IPS-15b (cell line): ENCODE measurements around the gene FTCD.
A peak's percentile ranks its signal among the peaks of the same experiment; 100 is the strongest.

Source experiments
- H3K27me3 ChIP-seq: one replicate; pipeline ENCODE4 v1.6.1; 2013; ENCODE audit warnings: low read length; ENCODE audit not compliant: control insufficient read depth, insufficient read depth
- H3K36me3 ChIP-seq: one replicate; pipeline ENCODE4 v1.6.1; 2013; ENCODE audit warnings: low read length; ENCODE audit not compliant: control insufficient read depth, insufficient read depth
- H3K4me1 ChIP-seq: one replicate; pipeline ENCODE4 v1.6.1; 2013; ENCODE audit warnings: mild to moderate bottlenecking, low read length; ENCODE audit not compliant: control insufficient read depth, insufficient read depth
- H3K4me3 ChIP-seq: one replicate; pipeline ENCODE4 v1.5.1; 2013; ENCODE audit warnings: low read depth, low read length
- H3K9ac ChIP-seq: one replicate; pipeline ENCODE4 v1.6.1; 2013; ENCODE audit warnings: low read depth, mild to moderate bottlenecking, low read length
- H3K9me3 ChIP-seq: one replicate; pipeline ENCODE4 v1.6.1; 2013; ENCODE audit warnings: mild to moderate bottlenecking, low read length; ENCODE audit not compliant: control insufficient read depth, insufficient read depth

The FTCD gene

GRCh38 chr21:46160657-46160906 is 5.2 kb upstream of the FTCD start:
- Histone ChIP-seq H3K27me3 (no peaks in the 10 kb centered on the region), H3K4me3 (no peak overlapping the region), H3K9me3 (no peaks in the 10 kb centered on the region), H3K36me3 (peaks cover 19% of the 10 kb centered on the region), H3K9ac (no peak overlapping the region), H3K4me1 (no peaks in the 10 kb centered on the region)

- H3K36me3 ChIP-seq = peaks cover 19% of the 10 kb centered on the region
- no peak overlapping the region for H3K4me3 ChIP-seq
- no peaks in the 10 kb centered on the region for H3K4me1 ChIP-seq
- H3K9me3 ChIP-seq = no peaks in the 10 kb centered on the region
- H3K27me3 ChIP-seq = no peaks in the 10 kb centered on the region
- H3K9ac ChIP-seq = no peak overlapping the region
Measured at GRCh38 chr21:46159841-46160656, 4.7 kb upstream of the FTCD start.

GRCh38 chr21:46159390-46159789 is 4.0 kb upstream of the FTCD start:
- Histone ChIP-seq H3K9ac (no peak overlapping the region), H3K4me3 (no peak overlapping the region), H3K27me3 (no peaks in the 10 kb centered on the region), H3K36me3 (peaks cover 19% of the 10 kb centered on the region), H3K9me3 (no peaks in the 10 kb centered on the region), H3K4me1 (no peaks in the 10 kb centered on the region)

GRCh38 chr21:46158666-46159300 is 3.4 kb upstream of the FTCD start:
- no peak overlapping the region for H3K4me3 ChIP-seq
- no peaks in the 10 kb centered on the region for H3K9me3 ChIP-seq
- H3K4me1 ChIP-seq = no peaks in the 10 kb centered on the region
- H3K27me3 ChIP-seq = no peaks in the 10 kb centered on the region
- H3K36me3 ChIP-seq = peaks cover 17% of the 10 kb centered on the region
- H3K9ac ChIP-seq = no peak overlapping the region

GRCh38 chr21:46157987-46158451 is 2.6 kb upstream of the FTCD start:
- Histone ChIP-seq H3K27me3 (no peaks in the 10 kb centered on the region), H3K36me3 (peaks cover 17% of the 10 kb centered on the region), H3K4me3 (no peak overlapping the region), H3K9ac (no peak overlapping the region), H3K9me3 (no peaks in the 10 kb centered on the region), H3K4me1 (no peaks in the 10 kb centered on the region)

- Histone ChIP-seq H3K27me3 (no peaks in the 10 kb centered on the region), H3K9ac (no peak overlapping the region), H3K4me1 (no peaks in the 10 kb centered on the region), H3K9me3 (no peaks in the 10 kb centered on the region), H3K36me3 (peaks cover 17% of the 10 kb centered on the region), H3K4me3 (no peak overlapping the region)
Measured at GRCh38 chr21:46157396-46157986, 2.1 kb upstream of the FTCD start.

- Histone ChIP-seq H3K4me3 (no peak overlapping the region), H3K36me3 (peaks cover 14% of the 10 kb centered on the region), H3K9me3 (no peaks in the 10 kb centered on the region), H3K27me3 (no peaks in the 10 kb centered on the region), H3K9ac (no peak overlapping the region), H3K4me1 (no peaks in the 10 kb centered on the region)
Measured at GRCh38 chr21:46156678-46157077, 1.3 kb upstream of the FTCD start.

- no peaks in the 10 kb centered on the region for H3K9me3 ChIP-seq
- no peak overlapping the region for H3K9ac ChIP-seq
- no peaks in the 10 kb centered on the region for H3K4me1 ChIP-seq
- peaks cover 11% of the 10 kb centered on the region for H3K36me3 ChIP-seq
- H3K27me3 ChIP-seq = no peaks in the 10 kb centered on the region
- no peak overlapping the region for H3K4me3 ChIP-seq
Measured at GRCh38 chr21:46156378-46156645, 933 bp upstream of the FTCD start.

GRCh38 chr21:46154955-46155513 is 345 bp downstream of the FTCD start:
- Histone ChIP-seq H3K9me3 (no peaks in the 10 kb centered on the region), H3K4me3 (no peak overlapping the region), H3K4me1 (no peaks in the 10 kb centered on the region), H3K27me3 (no peaks in the 10 kb centered on the region), H3K36me3 (peaks cover 4% of the 10 kb centered on the region), H3K9ac (no peak overlapping the region)

GRCh38 chr21:46154155-46154954 is 1.0 kb downstream of the FTCD start:
- no peaks in the 10 kb centered on the region for H3K27me3 ChIP-seq
- H3K9me3 ChIP-seq = no peaks in the 10 kb centered on the region
- no peak overlapping the region for H3K9ac ChIP-seq
- H3K4me3 ChIP-seq = no peak overlapping the region
- H3K36me3 ChIP-seq = peaks cover 4% of the 10 kb centered on the region
- H3K4me1 ChIP-seq = no peaks in the 10 kb centered on the region

GRCh38 chr21:46153247-46154154 is 1.9 kb downstream of the FTCD start:
- H3K4me1 ChIP-seq = no peaks in the 10 kb centered on the region
- peaks cover 4% of the 10 kb centered on the region for H3K36me3 ChIP-seq
- H3K9ac ChIP-seq = peak overlapping the region; percentile 37
- H3K27me3 ChIP-seq = no peaks in the 10 kb centered on the region
- no peak overlapping the region for H3K4me3 ChIP-seq
- no peaks in the 10 kb centered on the region for H3K9me3 ChIP-seq
